HG03060 (cell line): ENCODE data around the gene CBX8.
A peak's percentile ranks its signal among the peaks of the same experiment; 100 is the strongest.

Experiments used
- ATAC-seq: cut with Tn5 transposase; IDR thresholded peaks from one replicate; pipeline ENCODE4 v1.9.1; 2021; ENCODE audit warnings: low read depth, moderate number of reproducible peaks; ENCODE audit not compliant: unreplicated experiment

CBX8 gene

GRCh38 chr17:79808763-79809529 lies 12.1 kb upstream of the CBX8 start:
- ATAC-seq: no peak

DNA sequence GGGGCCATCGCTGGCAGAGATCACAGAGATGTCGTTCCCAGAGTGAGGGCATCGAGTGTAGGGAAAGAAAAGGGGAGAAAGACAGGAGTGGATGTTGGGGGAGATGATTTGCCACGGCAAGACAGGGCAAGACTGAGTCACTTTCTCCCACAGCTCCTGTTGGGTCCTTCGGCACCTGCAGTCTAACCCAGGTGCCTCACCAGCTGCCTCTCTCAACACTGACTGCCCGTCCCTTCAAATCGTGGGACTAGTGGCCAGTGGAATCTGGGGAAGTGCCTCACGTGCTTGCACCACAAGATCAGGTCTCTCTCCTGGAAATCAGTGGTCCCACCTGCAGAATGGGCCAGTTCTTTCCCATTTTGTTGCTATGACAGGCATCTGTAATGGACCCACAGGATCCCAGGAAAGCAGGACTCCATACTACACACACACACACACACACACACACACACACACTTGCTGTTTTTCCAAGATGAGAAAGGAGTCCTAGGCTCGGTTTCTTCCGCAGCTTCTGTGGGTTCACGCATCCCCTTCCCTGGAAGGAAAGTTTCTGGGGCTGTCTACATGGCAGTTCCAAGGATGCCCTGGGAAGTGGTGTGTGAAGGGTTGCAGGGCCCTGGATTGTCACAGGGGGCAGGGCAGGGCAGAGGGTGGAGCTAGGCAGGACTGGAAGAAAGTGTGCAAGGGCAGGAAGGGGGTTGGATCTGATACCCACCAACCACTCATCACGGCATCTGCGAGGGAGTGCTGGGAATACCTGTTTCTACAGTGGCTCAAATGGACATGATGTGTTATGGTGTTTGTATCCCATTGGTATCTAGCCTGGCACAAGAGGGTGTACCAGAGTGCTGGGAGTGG lies 10.2 kb upstream of the CBX8 start:
- no peak for ATAC-seq

DNA sequence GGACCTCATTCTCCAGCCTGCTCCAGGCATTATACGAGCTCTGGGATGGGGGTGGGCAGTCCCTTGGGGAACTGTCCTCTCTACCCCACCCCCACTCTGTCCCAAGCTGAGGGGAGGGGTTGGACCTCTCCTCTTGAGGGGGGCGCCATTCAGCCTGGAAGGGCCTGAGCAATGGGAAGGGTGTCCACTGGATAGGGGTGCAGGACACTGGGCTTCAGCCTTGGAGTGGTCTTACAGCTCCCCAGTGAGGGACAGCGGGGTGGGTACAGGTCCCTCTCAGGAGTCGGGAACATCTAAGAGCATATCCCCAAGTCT lies 9.5 kb upstream of the CBX8 start:
- ATAC-seq: no peak

GRCh38 chr17:79804856-79805696 lies 8.2 kb upstream of the CBX8 start:
- peak; percentile 9 for ATAC-seq

DNA sequence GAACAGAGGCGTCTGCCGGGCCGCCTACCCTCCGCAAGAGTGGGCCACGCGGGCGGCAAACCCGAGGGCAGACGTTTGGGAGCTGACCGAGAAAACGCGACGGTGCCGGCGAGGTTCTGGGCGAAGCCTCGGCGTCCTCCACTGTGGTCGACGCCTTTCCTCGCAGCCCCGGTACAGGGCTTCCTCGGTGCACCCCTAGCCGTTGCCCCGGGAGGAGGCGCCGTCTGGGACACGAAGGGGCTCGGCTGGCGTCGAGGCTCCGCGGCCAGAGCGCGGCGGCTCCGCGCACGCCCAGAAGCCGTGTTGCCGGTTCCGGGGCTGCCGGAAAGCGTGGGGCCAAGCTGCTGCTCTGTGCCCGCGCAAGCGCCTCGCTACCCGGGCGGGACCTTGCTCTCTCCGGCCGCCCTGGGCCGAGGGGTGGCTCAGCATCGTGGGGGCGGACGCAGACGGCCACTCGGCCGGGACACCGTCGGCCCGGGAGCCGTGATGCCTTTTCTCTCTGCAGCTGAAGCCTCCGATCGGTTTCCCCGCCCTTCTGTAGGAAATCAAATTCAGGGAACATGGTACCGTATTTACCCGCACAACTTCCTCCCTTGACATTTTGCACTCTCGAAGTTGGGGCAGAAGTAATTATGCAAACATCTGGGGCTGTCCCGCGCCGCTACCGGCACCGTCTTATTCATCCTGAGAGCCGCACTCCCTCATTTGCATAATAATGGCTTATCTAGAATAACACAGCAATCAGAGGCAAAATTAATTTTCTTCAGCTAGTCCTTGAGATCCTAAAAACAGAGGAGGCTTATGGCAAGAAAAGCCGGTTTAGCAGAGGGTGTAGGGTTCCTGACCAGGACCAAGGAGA lies 7.3 kb upstream of the CBX8 start:
- peak; percentile 59 for ATAC-seq

GRCh38 chr17:79803421-79803996 lies 6.6 kb upstream of the CBX8 start:
- ATAC-seq: no peak

- ATAC-seq: no peak
Measured at GRCh38 chr17:79802736-79803420, 6.0 kb upstream of the CBX8 start.

GRCh38 chr17:79802039-79802735 lies 5.3 kb upstream of the CBX8 start:
- no peak for ATAC-seq

GRCh38 chr17:79801156-79802038 lies 4.5 kb upstream of the CBX8 start:
- ATAC-seq: no peak

DNA sequence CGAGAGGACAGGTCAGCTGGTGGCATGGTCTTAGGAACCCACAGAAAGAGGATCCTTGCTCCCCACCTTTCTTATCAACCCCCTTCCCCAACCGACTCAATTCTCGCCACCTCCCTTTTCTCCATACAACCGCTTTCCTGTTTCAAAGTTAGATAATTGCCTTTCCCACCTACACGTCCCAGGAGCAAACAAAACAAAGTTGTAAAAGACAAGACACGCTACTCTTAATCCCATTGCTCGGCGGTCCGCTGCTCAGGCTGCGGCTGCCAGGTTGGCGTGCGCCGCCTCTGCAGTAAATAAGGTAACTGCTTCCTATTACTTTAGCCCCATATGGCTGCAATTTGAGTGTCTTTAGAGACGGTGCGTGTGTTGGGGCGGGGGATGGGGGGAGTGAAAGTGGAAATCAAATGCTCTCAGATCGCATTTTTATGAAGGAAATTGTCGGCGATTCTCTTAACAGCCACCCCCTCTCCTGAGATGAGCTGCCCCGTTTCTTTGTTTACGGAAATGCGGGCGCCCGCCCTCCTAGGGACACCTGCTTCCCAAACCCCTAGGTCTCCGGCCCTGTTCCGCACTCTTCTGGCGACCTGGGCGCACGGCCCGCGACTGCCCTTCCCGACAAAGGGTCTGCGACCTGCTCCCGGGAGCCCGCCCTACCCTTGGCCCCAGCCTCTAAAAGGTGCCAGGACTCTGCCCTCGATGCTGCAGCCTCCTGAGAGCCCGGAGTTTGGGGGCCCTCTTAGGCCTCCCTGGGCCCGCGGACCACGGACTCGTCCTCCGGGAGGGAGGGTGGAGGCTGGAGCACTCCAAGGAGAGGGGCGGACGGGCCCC lies 3.7 kb upstream of the CBX8 start:
- ATAC-seq: no peak

- ATAC-seq: no peak
Measured at GRCh38 chr17:79799538-79800324, 2.9 kb upstream of the CBX8 start.

DNA sequence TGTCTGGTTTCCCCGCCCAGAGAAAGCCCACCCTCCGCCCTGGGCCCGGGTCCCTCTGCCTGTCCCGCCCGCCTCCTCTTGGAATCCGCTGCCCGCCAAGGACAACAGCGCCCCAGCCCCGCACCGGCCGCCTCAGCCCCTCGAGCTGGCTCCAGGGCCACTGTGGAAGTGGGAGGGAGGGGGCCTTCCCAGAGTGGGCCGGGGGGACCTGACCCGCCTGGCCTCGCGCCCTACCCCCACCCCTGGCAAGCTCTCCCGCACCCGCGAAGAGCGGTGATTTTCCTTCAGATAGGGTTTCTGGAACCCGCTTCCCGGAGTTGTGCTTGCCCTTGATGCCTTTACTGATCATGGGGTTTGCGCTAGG lies 2.3 kb upstream of the CBX8 start:
- ATAC-seq: no peak

DNA sequence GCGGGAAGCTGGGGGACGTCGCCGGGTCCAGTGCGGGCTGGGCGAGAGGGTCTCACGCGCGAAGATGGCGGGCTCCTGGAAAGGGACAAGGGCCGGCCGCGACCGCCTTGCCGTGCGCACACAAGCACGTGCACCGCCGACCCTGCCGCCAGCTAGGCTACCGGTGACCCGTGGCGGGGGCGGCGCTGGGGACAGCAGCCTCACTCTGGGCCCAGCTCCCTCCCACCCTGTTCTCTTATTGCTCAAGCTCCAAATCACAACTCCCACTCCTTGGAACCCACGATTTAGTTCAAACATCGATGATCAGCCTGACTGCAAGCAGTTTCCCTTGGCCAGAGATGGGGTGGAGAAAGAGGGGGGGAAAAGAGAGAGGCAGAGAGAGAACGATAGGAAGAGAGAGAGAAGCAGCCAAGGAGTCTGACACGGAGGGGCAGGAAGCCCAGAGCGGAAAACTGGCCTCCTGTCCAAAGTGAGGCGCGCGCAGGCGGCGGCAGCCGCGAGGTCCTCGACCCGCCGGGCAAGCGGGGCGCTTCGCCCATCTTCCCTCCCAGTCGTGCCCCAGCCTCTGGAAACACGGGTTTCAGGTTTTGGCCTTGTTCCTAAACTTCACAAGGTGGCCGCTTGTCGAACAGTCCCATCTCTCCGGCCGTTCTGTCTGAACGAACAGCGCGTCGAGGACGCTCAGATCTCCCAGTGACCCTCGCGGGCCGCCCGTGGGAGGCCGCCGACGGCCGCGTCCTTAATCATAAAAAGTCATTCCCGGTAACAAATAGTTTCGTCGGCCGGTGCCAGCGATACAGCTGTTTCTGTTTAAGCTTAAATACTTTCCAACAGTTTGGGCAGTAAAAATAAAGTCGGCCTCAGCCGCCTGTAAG lies 1.7 kb upstream of the CBX8 start:
- no peak for ATAC-seq

- ATAC-seq: no peak
Measured at GRCh38 chr17:79797492-79798298, 818 bp upstream of the CBX8 start.

- no peak for ATAC-seq
Measured at GRCh38 chr17:79796444-79796762, 474 bp downstream of the CBX8 start.
